Hepatocyte (in vitro differentiated cells): ENCODE measurements around the gene SLC9A5. TPM values are rescaled to one million over a fixed set of nuclear protein-coding genes. Genes with fewer than 3 reads are reported as not detected.

Experiments used
- DNase-seq: peaks from one replicate; pipeline ENCODE4 v3.0.0-alpha.2; 2016; ENCODE audit warnings: low spot score
- H2AFZ ChIP-seq: fragments of 200-600 bp; sonication (generic); 2 replicates; pipeline ENCODE4 v1.6.0; 2016; ENCODE audit warnings: antibody characterized with exemption, mild to moderate bottlenecking
- H3K27ac ChIP-seq: fragments of 200-600 bp; sonication (generic); 2 replicates; pipeline ENCODE4 v1.5.1; 2016; ENCODE audit warnings: mild to moderate bottlenecking
- H3K27me3 ChIP-seq: fragments of 200-600 bp; sonication (generic); 2 replicates; pipeline ENCODE4 v1.6.1; 2016
- H3K36me3 ChIP-seq: fragments of 200-600 bp; sonication (generic); replicated peaks from 2 replicates; pipeline ENCODE4 v1.5.1; 2016; ENCODE audit warnings: low read depth; ENCODE audit not compliant: insufficient read depth
- H3K4me1 ChIP-seq: fragments of 200-600 bp; sonication (generic); 2 replicates; pipeline ENCODE4 v1.5.1; 2016; ENCODE audit warnings: mild to moderate bottlenecking, moderate library complexity; ENCODE audit not compliant: insufficient read depth
- H3K4me2 ChIP-seq: fragments of 200-600 bp; sonication (generic); 2 replicates; pipeline ENCODE4 v1.6.0; 2016
- H3K4me3 ChIP-seq: fragments of 200-600 bp; sonication (generic); 2 replicates; pipeline ENCODE4 v1.5.1; 2016; ENCODE audit warnings: mild to moderate bottlenecking
- H3K79me2 ChIP-seq: fragments of 200-600 bp; sonication (generic); 2 replicates; pipeline ENCODE4 v1.6.0; 2017; ENCODE audit warnings: mild to moderate bottlenecking
- H3K9me2 ChIP-seq: fragments of 200-600 bp; sonication (generic); replicated peaks from 2 replicates; pipeline ENCODE4 v1.6.0; 2017; ENCODE audit warnings: mild to moderate bottlenecking; ENCODE audit not compliant: insufficient read depth
- H3K9me3 ChIP-seq: fragments of 200-600 bp; sonication (generic); 2 replicates; pipeline ENCODE4 v1.5.1; 2016; ENCODE audit warnings: low read depth, mild to moderate bottlenecking
- H4K20me1 ChIP-seq: fragments of 200-600 bp; sonication (generic); 2 replicates; pipeline ENCODE4 v1.6.0; 2016; ENCODE audit warnings: mild to moderate bottlenecking; ENCODE audit not compliant: insufficient read depth, poor library complexity, severe bottlenecking
- EZH2 ChIP-seq: fragments of 200-600 bp; sonication (generic); IDR thresholded peaks from 2 replicates; pipeline ENCODE4 v1.6.1; 2016; ENCODE audit warnings: antibody characterized with exemption, mild to moderate bottlenecking, borderline replicate concordance
- EZH2phosphoT487 ChIP-seq: fragments of 200-600 bp; sonication (generic); IDR thresholded peaks from one replicate; pipeline ENCODE4 v1.6.1; 2018; ENCODE audit warnings: antibody characterized with exemption, mild to moderate bottlenecking, low read depth, moderate library complexity; ENCODE audit not compliant: unreplicated experiment, severe bottlenecking
- WGBS: methylation state at CpG from one replicate; pipeline ENCODE4 v1.1.6; 2016; ENCODE audit warnings: low lambda C conversion rate; ENCODE audit errors: missing lambda C conversion rate; 5-methylcytosine and 5-hydroxymethylcytosine counted together
- polyA plus RNA-seq: library from polyadenylated mRNA; unstranded; fragments of >200 nt; fragmentation: Nextera tagmentation; extraction: Ambion mirVana; gene quantifications from 2 replicates; pipeline ENCODE4 v1.2.1, GENCODE V29; 2016
- total RNA-seq: library from RNA; depleted of rRNA; stranded (reverse); fragments of >200 nt; gene quantifications from 2 replicates; pipeline ENCODE4 v1.2.3, GENCODE V29; 2014
- TF ChIP-seq, protein P1 (sequence below): fragments of 200-600 bp; sonication (generic); IDR thresholded peaks from 2 replicates; pipeline ENCODE4 v1.5.1; 2016; ENCODE audit warnings: antibody characterized with exemption, mild to moderate bottlenecking; ENCODE audit not compliant: poor library complexity

SLC9A5 gene
- total and polyA plus RNA-seq, 2 experiments from 2014 or later, result 1.4 to 1.5 TPM

DNA sequence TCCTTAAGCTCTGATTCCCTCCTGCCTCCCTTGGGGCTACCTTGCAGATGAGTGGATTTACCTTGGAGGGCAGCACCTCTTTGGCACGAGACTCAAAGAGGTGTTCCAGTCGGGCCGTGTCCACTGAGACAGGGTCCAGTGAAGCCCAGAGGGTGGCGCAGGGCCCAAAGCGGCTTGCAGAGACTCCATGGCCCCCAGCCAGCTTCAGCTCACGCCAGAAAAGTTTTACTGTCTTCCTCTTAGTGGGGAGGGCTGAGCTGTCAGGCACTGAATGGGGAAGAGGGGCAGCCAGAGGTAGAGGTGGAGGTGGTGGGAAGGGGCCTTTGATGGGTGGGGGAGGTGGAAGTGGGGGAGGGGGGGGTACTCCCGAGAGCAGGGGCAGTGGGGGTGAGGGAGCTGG lies 15.2 kb upstream of the SLC9A5 start:
- Histone ChIP-seq H3K36me3 (no peaks in the 10 kb centered on the region), H3K27ac (no peak overlapping the region), H3K4me2 (no peak overlapping the region), H4K20me1 (no peaks in the 10 kb centered on the region), H3K79me2 (no peaks in the 10 kb centered on the region), H3K9me3 (no peaks in the 10 kb centered on the region), H3K27me3 (no peaks in the 10 kb centered on the region), H2AFZ (no peak overlapping the region), H3K4me1 (no peaks in the 10 kb centered on the region), H3K4me3 (no peak overlapping the region), H3K9me2 (no peaks in the 10 kb centered on the region)
- 92% methylated on average over 6 of the region's 7 CpGs for WGBS
- no peak for DNase-seq
- no peak for TF ChIP-seq EZH2
- TF ChIP-seq, protein P1, sequence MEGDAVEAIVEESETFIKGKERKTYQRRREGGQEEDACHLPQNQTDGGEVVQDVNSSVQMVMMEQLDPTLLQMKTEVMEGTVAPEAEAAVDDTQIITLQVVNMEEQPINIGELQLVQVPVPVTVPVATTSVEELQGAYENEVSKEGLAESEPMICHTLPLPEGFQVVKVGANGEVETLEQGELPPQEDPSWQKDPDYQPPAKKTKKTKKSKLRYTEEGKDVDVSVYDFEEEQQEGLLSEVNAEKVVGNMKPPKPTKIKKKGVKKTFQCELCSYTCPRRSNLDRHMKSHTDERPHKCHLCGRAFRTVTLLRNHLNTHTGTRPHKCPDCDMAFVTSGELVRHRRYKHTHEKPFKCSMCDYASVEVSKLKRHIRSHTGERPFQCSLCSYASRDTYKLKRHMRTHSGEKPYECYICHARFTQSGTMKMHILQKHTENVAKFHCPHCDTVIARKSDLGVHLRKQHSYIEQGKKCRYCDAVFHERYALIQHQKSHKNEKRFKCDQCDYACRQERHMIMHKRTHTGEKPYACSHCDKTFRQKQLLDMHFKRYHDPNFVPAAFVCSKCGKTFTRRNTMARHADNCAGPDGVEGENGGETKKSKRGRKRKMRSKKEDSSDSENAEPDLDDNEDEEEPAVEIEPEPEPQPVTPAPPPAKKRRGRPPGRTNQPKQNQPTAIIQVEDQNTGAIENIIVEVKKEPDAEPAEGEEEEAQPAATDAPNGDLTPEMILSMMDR, result no peak
- no peak for TF ChIP-seq EZH2phosphoT487

DNA sequence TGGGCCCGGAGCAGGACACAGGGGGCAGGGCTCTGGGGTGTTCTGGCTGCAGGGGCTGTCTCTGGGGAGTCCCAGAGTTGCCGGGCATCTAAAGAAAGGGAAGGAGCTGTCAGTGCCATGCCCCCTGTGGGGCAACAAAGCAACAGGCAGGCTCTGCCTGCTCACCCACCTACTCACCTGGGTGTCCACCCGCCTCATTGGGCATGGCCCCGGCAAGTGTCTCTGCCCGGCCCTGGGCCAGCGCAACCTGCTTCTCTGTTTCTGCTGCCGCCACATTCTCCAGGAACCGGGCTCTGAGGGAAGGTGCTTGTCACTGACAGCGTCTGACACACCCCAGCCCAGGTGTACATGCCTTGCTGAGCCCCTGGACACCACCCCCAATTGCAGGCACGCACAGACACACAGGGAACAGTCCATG lies 14.6 kb upstream of the SLC9A5 start:
- Histone ChIP-seq H3K36me3 (no peaks in the 10 kb centered on the region), H3K9me3 (no peaks in the 10 kb centered on the region), H3K9me2 (no peaks in the 10 kb centered on the region), H3K4me3 (no peak overlapping the region), H3K4me2 (no peak overlapping the region), H4K20me1 (no peaks in the 10 kb centered on the region), H3K27ac (no peak overlapping the region), H2AFZ (no peak overlapping the region), H3K79me2 (no peaks in the 10 kb centered on the region), H3K27me3 (no peaks in the 10 kb centered on the region), H3K4me1 (no peaks in the 10 kb centered on the region)
- 91% methylated on average over 10 of the region's 10 CpGs for WGBS
- TF ChIP-seq, protein P1, result no peak
- TF ChIP-seq EZH2 (no peak), EZH2phosphoT487 (no peak)
- no peak for DNase-seq

DNA sequence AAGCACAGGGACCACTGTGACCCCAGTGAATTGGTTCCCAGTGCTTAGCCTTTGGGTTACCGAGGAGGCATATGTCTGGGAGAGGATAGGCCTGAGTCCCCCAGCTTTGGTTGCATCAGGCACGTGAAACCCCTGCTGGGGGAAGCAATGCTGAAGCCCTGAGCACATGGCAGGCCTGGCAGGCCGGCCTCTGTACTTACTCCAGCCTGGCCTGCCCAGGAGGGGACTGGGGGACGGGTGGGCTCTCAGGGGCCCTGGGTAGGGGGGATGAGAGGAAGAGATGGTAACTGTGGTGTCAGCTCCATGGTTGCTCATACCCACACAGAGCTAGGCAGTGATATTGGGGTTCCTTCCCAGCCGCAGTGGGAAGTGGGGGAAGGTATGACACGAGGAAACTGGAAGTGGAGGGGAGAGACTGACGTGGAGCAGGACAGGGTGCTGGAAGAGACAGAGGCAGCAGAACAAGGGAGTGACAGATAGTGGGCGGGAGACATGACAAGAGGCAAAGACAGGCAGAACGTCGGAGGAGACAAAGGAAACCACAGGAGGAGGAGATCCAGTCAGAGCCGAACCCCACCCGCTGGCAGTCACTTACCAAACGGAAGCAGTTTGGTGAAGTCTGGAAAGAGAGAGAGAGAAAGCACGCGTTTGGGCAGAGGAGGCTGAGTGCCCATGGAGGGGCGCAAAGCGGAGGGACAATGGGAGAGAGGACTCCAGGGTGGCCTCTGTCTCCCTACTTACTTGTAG lies 12.8 kb upstream of the SLC9A5 start:
- TF ChIP-seq EZH2phosphoT487, result no peak
- TF ChIP-seq, protein P1, result no peak
- no peak for TF ChIP-seq EZH2
- H3K4me1 ChIP-seq, result peaks cover 6% of the 10 kb centered on the region
- DNase-seq, result no peak
- no peaks in the 10 kb centered on the region for H3K79me2 ChIP-seq
- H3K27ac ChIP-seq, result no peak overlapping the region
- H3K4me2 ChIP-seq, result no peak overlapping the region
- 93% methylated on average over 16 of the region's 17 CpGs for WGBS
- H3K9me3 ChIP-seq, result no peaks in the 10 kb centered on the region
- H4K20me1 ChIP-seq, result no peaks in the 10 kb centered on the region
- H3K36me3 ChIP-seq, result no peaks in the 10 kb centered on the region
- no peaks in the 10 kb centered on the region for H3K27me3 ChIP-seq
- no peak overlapping the region for H3K4me3 ChIP-seq
- H3K9me2 ChIP-seq, result no peaks in the 10 kb centered on the region
- H2AFZ ChIP-seq, result no peak overlapping the region
